Stomach (tissue), 9 donors: ENCODE results near the gene KRT74. TPM values are rescaled to one million over a fixed set of nuclear protein-coding genes. Genes with fewer than 3 reads are reported as not detected.

ENCODE experiments used
- DNase-seq, 2 donors: peaks; one replicate each; pipeline versions ENCODE4 v3.0.0 to v3.0.0-alpha.2; 2013 to 2019
- H3K27ac ChIP-seq, 5 donors: fragments of 200-600 bp in 4 of 5; sonication (generic) in 4 of 5; one replicate each; pipeline ENCODE4 v1.5.1; 2013 to 2019; ENCODE audit warnings: mild to moderate bottlenecking in 1 of 5, moderate library complexity in 1 of 5
- H3K27me3 ChIP-seq, 3 donors: fragments of 200-600 bp; sonication (generic); one replicate each; pipeline ENCODE4 v1.5.1; 2017 to 2019; ENCODE audit warnings: mixed run types in 1 of 3
- H3K36me3 ChIP-seq, 4 donors: fragments of 200-600 bp; sonication (generic); 1 replicate in 3 of 4; 2 replicates in 1 of 4; pipeline ENCODE4 v1.5.1; 2016 to 2019
- H3K4me1 ChIP-seq, 4 donors: fragments of 200-600 bp; sonication (generic); one replicate each; pipeline ENCODE4 v1.5.1; 2016 to 2019
- H3K4me3 ChIP-seq, 4 donors: fragments of 200-600 bp; sonication (generic) in 3 of 4; one replicate each; pipeline ENCODE4 v1.5.1; 2016 to 2019; ENCODE audit warnings: mild to moderate bottlenecking in 1 of 4
- H3K9me3 ChIP-seq, 4 donors: fragments of 200-600 bp; sonication (generic); one replicate each; pipeline ENCODE4 v1.5.1; 2016 to 2019
- EP300 ChIP-seq: sonication (generic); formaldehyde crosslinking; IDR thresholded peaks from one replicate; pipeline ENCODE4 v1.6.1; 2017; ENCODE audit warnings: antibody characterized with exemption
- POLR2A ChIP-seq, 4 donors: fragments of 450-650 bp; IDR thresholded peaks; one replicate each; pipeline ENCODE4 v1.6.1; 2016; ENCODE audit warnings: antibody characterized with exemption in 4 of 4, control low read depth in 2 of 4, mild to moderate bottlenecking in 1 of 4, moderate library complexity in 1 of 4
- POLR2AphosphoS5 ChIP-seq, 3 donors: sonication (generic); formaldehyde crosslinking; IDR thresholded peaks; one replicate each; pipeline ENCODE4 v1.6.1; 2016; ENCODE audit warnings: antibody characterized with exemption in 3 of 3
- WGBS, 5 donors: extraction: QIAGEN DNeasy Blood & Tissue Kit in 3 of 5; methylation state at CpG; one replicate each; pipeline versions ENCODE4 v1.1.5 to v1.1.7; 2013 to 2018; 5-methylcytosine and 5-hydroxymethylcytosine counted together
- intact Hi-C: fragments of 100-400 bp; cut with DNase I; formaldehyde crosslinking; loops from one replicate; pipeline ENCODE4 v1.15.1; 2023; ENCODE audit warnings: low total_unique reads
- polyA plus RNA-seq, 3 donors: library from polyadenylated mRNA; stranded (reverse); fragments of 200-250 nt; gene quantifications; one replicate each; pipeline ENCODE4 v1.2.3, GENCODE V29; 2013
- total RNA-seq, 5 donors: library from RNA; depleted of rRNA; stranded (reverse); fragments of >200 nt; gene quantifications; one replicate each; pipeline versions ENCODE4 v1.1.0 to v1.2.3, GENCODE V29; 2014 to 2016
- TF ChIP-seq, protein P1 (sequence below), 7 experiments: fragments of 450-650 bp in 4 of 7; fragments of 200-600 bp in 3 of 7; sonication (generic) in 3 of 7; IDR thresholded peaks; one replicate each; pipeline ENCODE4 v1.5.1; 2016 to 2019; ENCODE audit warnings: antibody characterized with exemption in 7 of 7, control low read depth in 2 of 7, mild to moderate bottlenecking in 1 of 7
- donor health status: healthy with polysubstance abuse.
- donor health status: Bipolar disorder and iron deficiency.
- donor health status: healthy.

Gene KRT74
- total and polyA plus RNA-seq, 8 donors, result 0.08 TPM; not detected in 7

- Histone ChIP-seq H3K9me3 (no peaks in the 10 kb centered on the region), H3K27me3 (peaks cover 0 to 32% (median 4%) of the 10 kb centered on the region in 3 donors), H3K27ac (no peak overlapping the region), H3K4me3 (no peak overlapping the region), H3K4me1 (no peaks in the 10 kb centered on the region), H3K36me3 (no peaks in the 10 kb centered on the region)
- TF ChIP-seq, protein P1, sequence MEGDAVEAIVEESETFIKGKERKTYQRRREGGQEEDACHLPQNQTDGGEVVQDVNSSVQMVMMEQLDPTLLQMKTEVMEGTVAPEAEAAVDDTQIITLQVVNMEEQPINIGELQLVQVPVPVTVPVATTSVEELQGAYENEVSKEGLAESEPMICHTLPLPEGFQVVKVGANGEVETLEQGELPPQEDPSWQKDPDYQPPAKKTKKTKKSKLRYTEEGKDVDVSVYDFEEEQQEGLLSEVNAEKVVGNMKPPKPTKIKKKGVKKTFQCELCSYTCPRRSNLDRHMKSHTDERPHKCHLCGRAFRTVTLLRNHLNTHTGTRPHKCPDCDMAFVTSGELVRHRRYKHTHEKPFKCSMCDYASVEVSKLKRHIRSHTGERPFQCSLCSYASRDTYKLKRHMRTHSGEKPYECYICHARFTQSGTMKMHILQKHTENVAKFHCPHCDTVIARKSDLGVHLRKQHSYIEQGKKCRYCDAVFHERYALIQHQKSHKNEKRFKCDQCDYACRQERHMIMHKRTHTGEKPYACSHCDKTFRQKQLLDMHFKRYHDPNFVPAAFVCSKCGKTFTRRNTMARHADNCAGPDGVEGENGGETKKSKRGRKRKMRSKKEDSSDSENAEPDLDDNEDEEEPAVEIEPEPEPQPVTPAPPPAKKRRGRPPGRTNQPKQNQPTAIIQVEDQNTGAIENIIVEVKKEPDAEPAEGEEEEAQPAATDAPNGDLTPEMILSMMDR (IDR thresholded peaks at IDR 0.05), result no peak
- TF ChIP-seq POLR2AphosphoS5 (IDR thresholded peaks at IDR 0.05) (no peak), EP300 (no peak)
- WGBS, 5 donors, result 87 to 95% (median 93%) methylated on average over 10 to 15 of the region's 15 CpGs
- DNase-seq, result no peak
- intact Hi-C loops, result no loop called here
These were observed 337 bp downstream of the KRT74 start for GRCh38 chr12:52573306-52573705.

GRCh38 chr12:52570511-52570910, 3.1 kb downstream of the KRT74 start:
- TF ChIP-seq POLR2A (IDR thresholded peaks at IDR 0.05) (no peak), POLR2AphosphoS5 (IDR thresholded peaks at IDR 0.05) (no peak), EP300 (no peak)
- TF ChIP-seq, protein P1 (IDR thresholded peaks at IDR 0.05), result no peak
- no peak overlapping the region for H3K4me3 ChIP-seq
- DNase-seq, result no peak
- H3K36me3 ChIP-seq, result no peaks in the 10 kb centered on the region
- H3K27me3 ChIP-seq, result peaks cover 0 to 52% (median 8%) of the 10 kb centered on the region in 3 donors
- H3K9me3 ChIP-seq, result no peaks in the 10 kb centered on the region
- WGBS, 5 donors, result 92 to 96% (median 94%) methylated on average over 8 to 10 of the region's 10 CpGs
- no peaks in the 10 kb centered on the region for H3K4me1 ChIP-seq
- intact Hi-C loops, result no loop called here
- H3K27ac ChIP-seq, result no peak overlapping the region

DNA sequence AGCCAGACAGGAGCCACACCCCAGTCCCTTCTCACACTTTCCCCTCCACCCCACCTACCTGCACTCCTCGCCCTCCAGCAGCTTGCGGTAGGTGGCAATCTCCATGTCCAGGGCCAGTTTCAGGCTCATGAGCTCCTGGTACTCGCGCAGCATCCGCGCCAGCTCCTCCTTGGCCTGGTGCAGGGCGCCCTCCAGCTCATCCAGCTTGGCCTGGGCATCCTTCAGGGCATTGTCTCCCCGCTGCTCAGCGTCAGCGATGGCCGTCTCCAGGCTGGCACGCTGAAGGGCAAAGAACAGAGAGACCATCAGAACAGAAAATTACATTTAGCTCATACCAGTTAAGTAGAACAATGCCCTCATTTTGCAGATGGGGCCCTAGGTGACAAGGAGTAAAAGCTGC, 5.5 kb downstream of the KRT74 start:
- Histone ChIP-seq H3K4me1 (no peaks in the 10 kb centered on the region), H3K36me3 (no peaks in the 10 kb centered on the region), H3K27ac (no peak overlapping the region), H3K4me3 (no peak overlapping the region), H3K27me3 (peaks cover 0 to 58% (median 8%) of the 10 kb centered on the region in 3 donors), H3K9me3 (no peaks in the 10 kb centered on the region)
- 81 to 93% (median 88%) methylated on average over 12 of the region's 12 CpGs for WGBS, 5 donors
- no peak for DNase-seq
- intact Hi-C loops, result no loop called here
- TF ChIP-seq, protein P1 (IDR thresholded peaks at IDR 0.05), result no peak
- no peak for TF ChIP-seq POLR2A (IDR thresholded peaks at IDR 0.05)

DNA sequence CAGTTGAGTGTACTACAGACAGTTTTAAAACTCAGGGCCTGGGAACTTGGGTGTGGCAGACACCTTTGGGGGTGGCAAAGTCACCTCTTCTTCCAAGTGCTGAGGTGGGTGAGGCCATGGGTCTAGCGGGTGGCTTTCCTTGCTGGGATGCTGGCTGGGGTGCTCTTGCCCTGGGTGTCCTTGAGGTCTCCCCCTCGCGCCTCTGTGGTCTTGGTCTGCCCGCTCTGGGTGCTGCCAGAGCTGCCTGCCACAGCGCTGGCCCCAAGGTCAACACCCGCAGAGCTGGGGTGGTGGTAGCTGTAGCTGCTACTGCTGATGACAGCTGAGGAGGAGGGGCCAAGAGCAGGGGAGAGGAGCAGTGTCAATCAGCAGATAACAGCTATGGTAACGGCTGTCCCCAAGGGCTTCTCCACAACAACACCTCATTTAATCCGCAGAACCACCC, 6.8 kb downstream of the KRT74 start:
- Histone ChIP-seq H3K4me1 (no peaks in the 10 kb centered on the region), H3K27me3 (peaks cover 0 to 47% (median 8%) of the 10 kb centered on the region in 3 donors), H3K4me3 (no peak overlapping the region), H3K9me3 (no peaks in the 10 kb centered on the region), H3K36me3 (no peaks in the 10 kb centered on the region), H3K27ac (no peak overlapping the region)
- intact Hi-C loops, result no loop called here
- DNase-seq, result peak in 1 of 2 donors; percentile 25
- WGBS, 5 donors, result 51 to 65% (median 62%) methylated on average over 4 to 8 of the region's 8 CpGs
- TF ChIP-seq EP300 (no peak), POLR2A (IDR thresholded peaks at IDR 0.05) (no peak)
- TF ChIP-seq, protein P1 (IDR thresholded peaks at IDR 0.05), result no peak
